Measurements from ENCODE around the gene CD70. TPM values are rescaled to one million over a fixed set of nuclear protein-coding genes. Genes with fewer than 3 reads are reported as not detected.
"Not testable (repeated sequence)": the region's sequence is repeated elsewhere in the genome, so short reads cannot be mapped to it uniquely, and the experiment has no call there.

CD70 gene
- total RNA-seq, 1 donor from 2014 or later, result not detected

DNA sequence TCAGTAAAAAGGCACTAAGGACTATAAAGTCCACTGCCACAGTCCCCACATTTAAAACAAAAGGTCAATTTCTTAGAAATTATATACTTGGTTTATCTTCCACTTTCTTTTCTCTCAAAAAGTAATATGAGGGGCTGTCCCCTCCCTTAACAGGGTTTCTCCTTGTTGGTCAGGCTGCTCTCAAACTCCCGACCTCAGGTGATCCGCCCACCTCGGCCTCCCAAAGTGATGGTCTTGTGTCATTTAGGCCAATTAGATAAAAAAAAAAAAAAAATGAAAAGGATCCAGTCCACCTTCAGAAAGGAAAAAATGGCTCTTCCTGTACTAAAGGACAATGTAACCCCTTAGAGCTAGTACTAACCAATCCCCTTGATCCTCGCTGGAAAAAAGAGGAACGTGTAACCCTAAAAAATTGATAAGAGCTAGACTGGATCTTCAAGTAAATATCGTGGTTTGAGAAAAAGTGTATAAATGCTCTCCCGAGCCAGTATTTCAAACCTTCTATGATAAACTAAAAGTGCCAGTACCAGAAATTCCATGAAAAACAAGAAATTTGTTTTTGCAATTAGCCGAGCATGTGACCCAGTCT is 9.0 kb upstream of the CD70 start:
- intact Hi-C loops (cut with DNase I), result no loop called here
- DNase-seq (ENCODE audit: low spot score), result no peak

DNA sequence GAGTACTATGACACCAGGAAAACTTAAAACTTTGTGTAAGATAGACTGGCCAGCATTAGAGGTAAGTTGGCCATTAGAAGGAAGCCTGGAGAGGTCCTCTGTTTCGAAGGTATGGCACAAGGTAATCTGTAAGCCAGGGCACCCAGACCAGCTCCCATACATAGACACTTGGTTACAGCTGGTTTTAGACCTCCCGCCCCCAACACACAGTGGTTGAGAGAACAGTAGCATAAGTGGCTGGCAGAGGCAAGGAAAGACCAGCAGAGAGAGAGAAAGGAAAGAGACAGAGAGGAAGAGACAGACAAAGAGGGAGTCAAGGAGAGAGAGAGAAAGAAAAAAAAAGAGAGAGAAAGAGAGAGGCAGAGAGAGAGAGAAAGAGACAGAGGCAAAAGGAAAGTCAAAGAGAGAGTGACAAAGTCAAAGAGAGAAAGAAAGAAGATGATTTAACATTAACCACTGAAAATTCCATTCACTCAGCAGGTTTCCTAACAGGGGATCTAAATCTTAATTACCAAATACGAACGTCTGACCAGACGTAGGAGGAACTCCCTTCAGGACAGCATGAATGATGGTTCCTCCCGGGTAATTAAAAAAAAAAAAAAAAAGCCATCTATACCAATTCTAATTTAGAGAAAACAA is 7.4 kb upstream of the CD70 start:
- intact Hi-C loops (cut with DNase I); DNase-seq (ENCODE audit: low spot score): not testable (repeated sequence)

DNA sequence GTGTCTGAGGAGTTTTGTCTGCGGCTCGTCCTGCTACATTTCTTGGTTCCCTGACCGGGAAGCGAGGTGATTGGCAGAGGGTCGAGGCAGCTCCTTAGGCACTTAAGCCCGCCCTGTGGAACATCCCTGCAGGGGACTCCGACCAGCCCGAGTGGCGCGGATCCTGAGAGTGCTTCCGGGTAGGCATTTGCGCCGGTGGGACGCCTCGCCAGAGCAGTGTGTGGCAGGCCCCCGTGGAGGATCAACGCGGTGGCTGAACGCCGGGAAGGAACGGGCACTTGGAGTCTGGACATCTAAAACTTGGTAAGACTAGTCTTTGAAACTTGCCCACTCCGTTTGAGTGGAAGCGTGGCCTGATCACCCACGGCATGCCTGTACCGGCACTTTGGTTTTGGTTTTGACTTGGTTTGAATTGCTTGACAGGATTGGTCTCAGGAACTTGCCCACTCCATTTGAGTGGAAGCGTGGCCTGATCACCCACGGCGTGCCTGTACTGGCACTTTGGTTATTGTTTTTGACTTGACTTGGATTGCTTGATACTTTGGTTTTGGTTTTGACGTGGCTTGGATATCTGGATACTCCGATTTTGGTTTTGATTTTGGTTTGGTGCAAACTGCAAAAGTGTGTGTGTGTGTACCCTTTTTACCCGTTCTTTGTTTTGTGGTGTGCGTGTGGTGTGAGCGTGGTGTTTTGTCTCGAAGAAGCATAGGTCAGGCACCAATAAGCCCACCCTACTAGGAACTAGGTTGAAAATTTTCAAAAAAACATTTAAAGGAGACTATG is 6.7 kb upstream of the CD70 start:
- DNase-seq (ENCODE audit: low spot score); intact Hi-C loops (cut with DNase I): not testable (repeated sequence)

DNA sequence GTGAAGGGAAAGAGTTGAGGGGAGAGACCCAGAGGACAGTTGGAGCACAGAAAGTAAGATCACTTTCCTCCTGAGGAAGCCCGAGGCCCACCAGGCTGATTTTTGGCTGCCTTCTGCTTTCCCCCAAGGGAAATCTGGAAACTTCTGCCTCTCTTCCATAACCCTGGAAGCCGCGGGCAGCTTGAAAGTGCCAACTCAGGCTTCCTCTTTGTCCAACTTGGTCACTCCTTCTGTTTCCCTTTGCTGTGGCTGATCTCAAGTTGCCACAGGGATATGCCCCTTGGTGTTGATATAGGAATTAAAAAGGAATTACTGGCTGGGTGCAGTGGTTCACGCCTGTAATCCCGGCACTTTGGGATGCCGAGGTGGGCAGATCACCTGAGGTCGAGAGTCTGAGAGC is 5.7 kb upstream of the CD70 start:
- DNase-seq (ENCODE audit: low spot score), result no peak
- intact Hi-C loops (cut with DNase I), result no loop called here

DNA sequence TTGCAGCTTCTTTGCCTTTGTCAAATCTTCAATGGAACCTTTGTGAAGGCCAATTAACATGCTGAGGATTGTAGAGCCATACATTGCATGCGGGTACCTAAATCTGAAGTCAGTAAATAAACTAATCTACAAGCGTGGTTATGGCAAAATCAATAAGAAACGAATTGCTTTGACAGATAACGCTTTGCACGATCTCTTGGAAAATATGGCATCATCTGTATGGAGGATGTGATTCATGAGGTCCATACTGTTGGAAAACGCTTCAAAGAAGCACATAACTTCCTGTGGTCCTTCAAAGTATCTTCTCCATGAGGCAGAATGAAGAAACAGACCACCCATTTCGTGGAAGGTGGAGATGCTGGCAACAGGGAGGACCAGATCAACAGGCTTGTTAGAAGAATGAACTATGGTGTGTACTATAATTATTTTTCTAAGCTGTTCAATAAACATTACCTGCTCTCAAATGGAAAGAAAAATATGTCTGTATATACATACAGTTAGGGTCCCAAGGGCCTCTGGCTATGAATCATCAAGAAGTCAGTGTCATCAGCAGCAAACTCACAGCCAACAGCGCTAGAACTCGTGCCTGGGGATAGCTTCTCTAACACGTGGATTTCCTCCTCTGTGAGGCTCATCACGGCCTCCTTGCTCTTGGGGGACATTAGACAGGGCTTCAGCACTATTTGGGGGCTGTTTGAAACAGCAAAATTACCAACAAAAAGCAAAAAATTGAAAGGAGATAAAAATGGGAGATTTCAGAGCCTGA is 2.9 kb upstream of the CD70 start:
- DNase-seq (ENCODE audit: low spot score), result no peak

DNA sequence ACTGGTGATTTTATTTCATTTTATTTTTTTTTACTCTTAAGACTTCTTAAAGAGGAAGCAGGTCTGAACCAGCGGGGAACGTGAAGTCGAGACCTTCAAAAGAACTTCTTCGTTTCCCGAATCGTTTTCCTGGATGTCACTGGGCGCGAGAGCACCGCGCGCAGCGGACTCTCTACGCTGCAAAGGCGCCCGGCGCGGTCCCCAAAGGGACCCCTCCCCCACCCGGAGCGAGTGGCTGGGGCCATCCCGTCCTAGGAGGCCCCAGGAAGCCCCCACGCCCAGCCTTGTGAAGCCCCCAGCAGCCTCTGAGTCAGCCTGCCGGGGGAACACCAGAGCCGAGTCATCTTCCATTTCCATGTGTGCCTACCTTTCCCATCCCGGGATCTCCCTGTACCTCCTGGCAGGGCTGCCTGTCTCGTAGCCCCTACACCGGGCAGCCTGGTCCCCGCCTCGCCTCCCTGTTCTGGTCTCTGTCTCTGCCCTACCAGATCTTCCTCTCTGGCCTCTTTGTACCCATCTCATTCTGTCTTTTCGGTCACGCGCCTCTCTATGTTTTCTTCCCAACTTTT is 608 bp downstream of the CD70 start:
- intact Hi-C loops (cut with DNase I), result no loop called here
- DNase-seq (ENCODE audit: low spot score), result no peak

More for the DNA sequence above, 2.9 kb upstream of the CD70 start:
- intact Hi-C loops (cut with DNase I), result no loop called here

DNA sequence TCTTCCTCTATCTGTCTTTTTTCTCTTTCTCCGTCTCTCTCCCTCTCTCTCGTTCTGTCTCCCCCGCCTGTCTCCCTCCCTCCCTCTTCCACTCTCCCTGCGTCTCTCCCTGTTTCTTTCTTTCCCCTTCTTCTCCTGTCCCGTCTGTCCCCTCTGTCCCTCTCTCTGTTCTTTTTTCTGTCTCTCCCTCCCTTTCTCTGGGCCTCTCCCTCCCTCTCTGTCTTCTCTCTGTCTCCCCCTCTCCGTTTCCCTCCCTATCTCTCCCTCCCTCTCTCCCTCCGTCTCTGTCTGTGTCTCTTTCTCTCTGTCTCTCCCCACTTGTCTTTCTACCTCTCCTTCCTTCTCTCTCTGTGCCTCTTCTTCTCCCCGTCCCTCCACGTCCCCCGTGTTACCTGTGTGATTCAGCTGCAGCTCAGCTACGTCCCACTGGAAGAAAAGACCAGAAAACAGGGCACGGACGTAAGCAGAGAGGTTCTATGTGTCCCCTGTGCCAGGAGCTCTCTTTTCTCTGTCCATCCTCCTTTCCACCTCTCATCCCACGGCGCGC is 1.2 kb downstream of the CD70 start:
- intact Hi-C loops (cut with DNase I), result no loop called here
- DNase-seq (ENCODE audit: low spot score), result no peak

DNA sequence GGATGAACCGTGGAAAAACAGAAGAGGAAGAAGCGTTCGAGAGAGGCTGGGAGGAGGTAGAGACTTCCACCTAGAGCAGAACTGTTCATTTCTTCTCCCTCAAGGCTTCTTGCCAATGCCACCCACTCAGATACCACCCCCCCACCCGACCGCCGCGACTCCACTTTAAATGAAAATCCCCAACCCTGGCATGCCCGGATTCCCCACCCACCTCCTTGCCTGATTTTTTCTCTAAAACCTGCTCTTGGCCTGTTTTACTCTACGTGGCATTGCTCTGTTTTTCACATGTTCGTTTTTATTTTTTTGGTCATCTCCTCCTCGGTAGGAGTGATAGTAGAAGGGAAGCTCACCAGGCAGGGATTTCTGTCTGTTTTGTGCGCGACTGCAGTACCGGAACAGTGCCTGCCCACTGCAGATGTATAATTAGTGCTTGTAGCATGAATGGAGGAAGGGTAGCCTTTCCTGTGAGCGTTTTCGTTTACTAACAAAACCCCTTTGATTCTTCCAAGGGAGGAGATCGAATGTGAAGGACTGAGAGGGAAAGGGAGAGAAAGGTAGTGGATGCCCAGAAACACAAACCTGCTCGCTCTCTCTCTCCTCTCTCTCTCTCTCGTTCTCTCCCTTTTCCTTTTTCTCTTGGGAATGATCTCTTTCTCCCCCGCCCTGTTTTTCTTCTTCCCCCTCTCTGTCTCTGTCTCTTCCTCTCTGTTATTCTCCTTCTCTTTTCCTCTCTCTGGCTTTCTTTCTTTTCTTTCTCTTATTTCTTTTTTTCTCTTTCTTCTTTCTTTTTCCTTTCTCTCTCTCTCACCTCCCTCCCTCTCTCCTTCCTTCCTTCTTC is 2.2 kb downstream of the CD70 start:
- intact Hi-C loops (cut with DNase I), result no loop called here
- no peak for DNase-seq (ENCODE audit: low spot score)

DNA sequence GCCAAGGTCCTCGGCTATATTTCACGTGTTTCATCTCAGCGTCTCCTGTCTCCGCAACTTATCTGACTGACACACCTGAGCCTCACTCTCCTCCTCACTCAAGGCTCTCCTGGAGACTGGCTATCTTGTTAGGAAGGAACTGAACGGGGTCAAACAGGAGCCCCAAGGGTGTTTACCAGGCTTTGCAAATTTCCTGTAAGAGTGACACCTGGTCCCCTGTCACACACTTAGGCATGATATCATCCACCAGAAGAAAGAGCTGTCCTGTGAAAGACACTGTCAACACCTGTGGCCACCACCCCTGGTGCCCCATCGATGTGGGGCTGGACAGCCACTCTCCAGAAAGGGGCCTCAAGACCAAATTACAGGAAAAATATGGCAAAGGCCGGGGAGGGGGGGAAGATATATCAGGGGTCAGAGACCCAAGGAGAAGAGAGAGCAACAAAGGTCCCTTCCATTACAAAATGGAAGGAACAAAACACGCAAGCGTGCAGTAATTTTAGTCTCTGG is 2.9 kb downstream of the CD70 start:
- intact Hi-C loops (cut with DNase I), result no loop called here
- no peak for DNase-seq (ENCODE audit: low spot score)

DNA sequence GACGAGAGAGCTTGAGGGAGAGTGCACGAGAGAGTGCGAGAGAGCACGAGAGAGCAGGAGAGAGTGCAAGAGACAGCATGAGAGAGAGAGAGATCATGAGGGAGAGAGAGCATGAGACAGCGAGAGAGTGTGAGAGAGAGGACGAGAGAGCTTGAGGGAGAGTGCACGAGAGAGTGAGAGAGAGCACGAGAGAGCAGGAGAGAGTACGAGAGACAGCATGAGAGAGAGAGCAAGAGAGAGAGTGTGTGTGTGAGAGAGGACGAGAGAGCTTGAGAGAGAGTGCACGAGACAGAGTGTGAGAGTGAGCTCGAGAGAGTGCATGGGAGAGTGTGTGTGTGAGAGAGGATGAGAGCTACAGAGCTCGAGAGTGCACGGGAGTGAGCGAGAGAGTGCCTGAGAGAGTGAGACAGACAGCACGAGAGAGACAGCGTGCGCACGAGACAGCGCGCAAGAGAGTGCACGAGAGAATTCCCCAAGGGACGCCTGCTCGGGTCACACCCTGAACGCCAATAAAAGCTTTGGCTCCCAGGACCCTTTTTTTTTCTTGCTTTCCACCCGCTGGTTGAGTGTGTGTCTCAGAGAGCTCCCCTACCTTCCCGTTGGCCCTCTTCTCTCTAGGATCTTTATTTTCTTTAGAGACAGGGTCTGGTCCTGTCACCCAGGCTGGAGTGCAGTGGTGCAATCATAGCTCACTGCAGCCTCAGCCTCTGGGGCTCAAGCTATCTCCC is 3.7 kb downstream of the CD70 start:
- intact Hi-C loops (cut with DNase I), result no loop called here
- no peak for DNase-seq (ENCODE audit: low spot score)

DNA sequence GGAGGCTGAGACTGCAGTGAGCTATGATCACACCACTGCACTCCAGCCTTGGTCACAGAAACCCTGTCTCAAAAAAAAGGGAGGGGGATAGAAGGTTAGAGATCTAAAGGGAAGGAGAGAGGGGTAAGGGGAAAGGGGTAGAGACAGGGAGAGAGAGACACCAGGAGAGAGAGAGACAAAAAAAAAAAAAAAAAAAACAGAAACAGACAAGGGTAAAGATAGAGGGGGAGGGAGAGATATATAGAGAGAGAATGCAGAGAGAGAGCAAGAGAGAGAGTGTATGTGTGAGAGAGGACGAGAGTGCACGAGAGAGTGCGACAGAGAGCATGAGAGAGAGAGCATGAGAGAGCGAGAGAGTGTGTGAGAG is 4.2 kb downstream of the CD70 start:
- no peak for DNase-seq (ENCODE audit: low spot score)
- intact Hi-C loops (cut with DNase I), result no loop called here

DNA sequence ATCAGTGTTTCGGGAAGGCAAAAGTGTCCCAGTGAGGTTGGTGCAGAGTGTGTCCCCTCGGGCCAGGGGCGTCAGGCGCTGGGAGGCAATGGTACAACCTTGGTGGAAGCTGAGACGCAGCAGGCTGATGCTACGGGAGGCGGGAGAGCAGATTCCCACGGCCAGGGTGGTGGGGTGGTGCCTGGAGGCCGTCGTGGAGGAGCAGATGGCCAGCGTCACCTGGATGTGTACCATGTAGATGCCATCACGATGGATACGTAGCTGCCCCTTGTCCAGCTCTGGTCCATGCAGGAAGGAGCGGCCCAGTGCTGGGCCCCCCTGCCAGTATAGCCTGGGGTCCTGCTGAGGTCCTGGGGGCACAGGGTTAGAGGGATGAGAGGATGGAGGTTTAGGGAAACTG is 4.9 kb downstream of the CD70 start:
- intact Hi-C loops (cut with DNase I), result no loop called here
- no peak for DNase-seq (ENCODE audit: low spot score)

DNA sequence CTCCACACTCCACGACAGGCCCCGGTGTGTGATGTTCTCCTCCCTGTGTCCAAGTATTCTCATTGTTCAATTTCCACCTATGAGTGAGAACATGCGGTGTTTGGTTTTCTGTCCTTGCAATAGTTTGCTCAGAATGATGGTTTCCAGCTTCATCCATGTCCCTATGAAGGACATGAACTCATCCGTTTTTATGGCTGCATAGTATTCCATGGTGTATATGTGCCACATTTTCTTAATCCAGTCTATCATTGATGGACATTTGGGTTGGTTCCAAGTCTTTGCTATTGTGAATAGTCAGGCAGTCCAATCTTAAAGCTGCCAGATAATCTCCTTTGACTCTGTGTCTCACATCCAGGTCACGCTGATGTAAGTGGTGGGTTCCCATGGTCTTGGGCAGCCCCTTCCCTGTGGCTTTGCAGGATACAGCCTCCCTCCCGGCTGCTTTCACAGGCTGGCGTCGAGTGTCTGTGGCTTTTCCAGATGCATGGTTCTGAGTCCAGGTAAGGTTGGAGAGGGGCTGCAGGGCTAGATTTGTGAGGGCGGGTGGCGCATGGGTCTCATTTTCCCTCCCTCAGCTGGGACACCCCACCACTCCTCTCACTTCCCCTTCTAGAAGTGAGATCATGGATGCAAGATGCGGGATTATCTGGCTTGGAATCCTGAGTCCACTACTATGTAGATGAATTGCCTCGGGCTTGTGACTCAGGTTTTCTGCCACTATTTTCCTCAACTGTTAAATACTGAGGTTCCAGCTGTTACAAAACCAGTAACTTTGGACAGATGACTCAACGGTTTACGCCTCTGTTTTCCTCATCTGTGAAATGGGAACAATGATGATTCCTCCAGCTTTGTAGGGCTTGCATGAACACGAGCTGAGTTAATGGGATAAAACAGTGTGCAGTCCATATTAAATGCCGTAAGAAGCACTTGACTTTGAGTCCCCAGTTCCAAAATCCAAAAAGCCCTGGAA is 8.2 kb downstream of the CD70 start:
- DNase-seq (ENCODE audit: low spot score); intact Hi-C loops (cut with DNase I): not testable (repeated sequence)

DNA sequence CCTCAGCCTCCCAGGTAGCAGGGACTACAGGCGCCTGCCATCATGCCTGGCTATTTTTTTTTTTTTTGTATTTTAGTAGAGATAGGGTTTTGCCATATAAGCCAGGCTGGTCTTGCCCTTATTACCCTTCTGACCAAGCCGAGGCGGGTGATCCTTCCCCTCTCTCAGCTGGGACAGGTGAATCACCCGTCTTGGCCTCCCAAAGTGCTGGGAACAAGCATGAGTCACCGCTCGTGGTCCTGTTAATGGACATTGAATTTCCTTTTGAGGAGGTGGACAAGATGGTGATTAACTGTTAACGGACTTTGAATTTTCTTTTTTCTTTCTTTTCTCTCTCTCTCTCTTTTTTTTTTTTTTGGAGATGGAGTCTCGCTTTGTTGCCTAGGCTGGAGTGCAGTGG is 10.6 kb downstream of the CD70 start:
- intact Hi-C loops (cut with DNase I), result no loop called here
- no peak for DNase-seq (ENCODE audit: low spot score)

DNA sequence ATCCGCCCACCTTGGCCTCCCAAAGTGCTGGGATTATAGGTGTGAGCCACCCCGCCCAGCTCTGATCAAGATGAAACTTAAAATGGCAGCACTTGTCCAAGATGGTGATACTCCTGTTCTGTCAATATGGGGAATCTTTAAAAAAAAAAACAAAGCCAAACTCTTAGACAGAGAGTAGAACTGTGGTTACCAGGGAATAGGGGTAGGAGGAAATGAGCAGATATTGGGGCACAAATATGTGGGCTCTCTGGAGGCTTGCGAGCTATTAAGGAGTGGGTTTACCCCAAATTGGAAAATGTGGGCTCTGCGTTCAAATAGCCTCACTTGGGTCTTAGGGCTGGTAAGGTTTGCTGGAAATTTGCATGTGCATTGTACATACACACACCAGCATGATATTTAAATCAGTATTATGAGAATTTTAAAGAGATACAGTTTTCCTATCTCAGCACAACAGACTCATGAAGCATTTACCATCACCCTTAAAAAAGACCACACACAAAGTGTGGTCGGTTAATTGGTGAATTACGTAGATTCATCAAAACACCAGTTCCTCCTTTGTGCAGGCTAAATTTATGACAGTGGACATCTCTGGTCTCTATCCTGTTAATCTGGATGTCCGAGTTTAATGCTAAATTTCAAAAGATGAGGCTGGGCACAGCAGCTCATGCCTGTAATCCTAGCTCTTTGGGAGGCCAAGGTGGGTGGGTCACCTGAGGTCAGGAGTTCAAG is 11.3 kb downstream of the CD70 start:
- intact Hi-C loops (cut with DNase I), result no loop called here
- no peak for DNase-seq (ENCODE audit: low spot score)

DNA sequence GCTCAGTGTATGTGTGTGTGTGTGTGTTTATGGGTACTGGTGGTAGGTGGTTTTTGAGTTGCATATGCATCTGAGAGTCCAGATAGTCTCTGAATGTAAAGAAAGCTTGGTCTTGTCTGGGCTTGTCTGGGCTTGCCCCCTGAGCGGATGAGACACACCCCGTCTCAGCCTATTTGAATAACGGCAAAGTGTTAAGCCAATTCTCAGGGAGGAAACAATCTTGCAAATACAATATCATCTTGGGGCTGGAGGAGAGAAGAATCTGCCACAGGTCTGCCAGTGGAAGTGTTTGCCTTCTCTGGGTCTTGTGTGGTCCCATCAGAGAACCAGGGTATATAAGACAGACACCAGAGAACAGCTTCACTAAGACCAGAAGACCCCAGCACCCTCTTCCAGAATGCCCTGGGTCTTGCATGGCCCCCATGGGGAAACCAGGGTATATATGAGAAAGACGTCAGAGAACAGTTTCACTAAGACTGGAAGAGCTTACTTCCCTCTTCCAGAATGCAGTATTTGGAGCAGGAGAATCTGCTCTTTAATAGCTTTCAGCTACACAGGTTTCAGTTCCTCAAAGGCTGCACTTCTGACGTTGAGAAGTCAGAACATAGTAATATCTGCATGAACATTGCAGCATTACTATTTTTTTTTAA is 13.3 kb downstream of the CD70 start:
- intact Hi-C loops (cut with DNase I), result no loop called here
- no peak for DNase-seq (ENCODE audit: low spot score)

Data from cardiac septum (tissue), 1 donor.